ENCODE measurements around the gene NOP10.
"Not testable (repeated sequence)": the region's sequence is repeated elsewhere in the genome, so short reads cannot be mapped to it uniquely, and the experiment has no call there.

NOP10 gene

GRCh38 chr15:34376856-34377255 is 33.9 kb upstream of the NOP10 start:
- Histone ChIP-seq H3K36me3 (ENCODE audit: insufficient read depth, low read length) (no peaks in the 10 kb centered on the region), H3K4me2 (ENCODE audit: low read length) (no peak overlapping the region), H3K4me1 (ENCODE audit: insufficient read depth, low read length, severe bottlenecking) (no peaks in the 10 kb centered on the region)

GRCh38 chr15:34375541-34375940 is 32.6 kb upstream of the NOP10 start:
- not testable (repeated sequence) for H2AFZ ChIP-seq (ENCODE audit: low read length); H3K9me2 ChIP-seq (ENCODE audit: low read depth, low read length); H3K36me3 ChIP-seq (ENCODE audit: insufficient read depth, low read length); H3K9ac ChIP-seq (ENCODE audit: low read length); H3K4me2 ChIP-seq (ENCODE audit: low read length); H3K4me3 ChIP-seq (ENCODE audit: low read depth, low read length, poor library complexity, severe bottlenecking); H3K4me1 ChIP-seq (ENCODE audit: insufficient read depth, low read length, severe bottlenecking); H4K20me1 ChIP-seq (ENCODE audit: insufficient read depth, low read length); H3K9me3 ChIP-seq (ENCODE audit: low read length); H3K79me2 ChIP-seq (ENCODE audit: insufficient read depth, low read length); H3K27me3 ChIP-seq (ENCODE audit: insufficient read depth, low read length); H3K27ac ChIP-seq (ENCODE audit: low read depth, low read length, poor library complexity, severe bottlenecking); H3F3A ChIP-seq (ENCODE audit: insufficient read depth, low read length)

More at GRCh38 chr15:34376856-34377255, 33.9 kb upstream of the NOP10 start:
- H3K27me3 ChIP-seq (ENCODE audit: insufficient read depth, low read length) = no peaks in the 10 kb centered on the region
- no peak overlapping the region for H3K9ac ChIP-seq (ENCODE audit: low read length)
- H3F3A ChIP-seq (ENCODE audit: insufficient read depth, low read length) = no peaks in the 10 kb centered on the region
- no peaks in the 10 kb centered on the region for H3K9me2 ChIP-seq (ENCODE audit: low read depth, low read length)
- H3K79me2 ChIP-seq (ENCODE audit: insufficient read depth, low read length) = no peaks in the 10 kb centered on the region
- H2AFZ ChIP-seq (ENCODE audit: low read length) = no peak overlapping the region
- H3K4me3 ChIP-seq (ENCODE audit: low read depth, low read length, poor library complexity, severe bottlenecking) = no peak overlapping the region
- H4K20me1 ChIP-seq (ENCODE audit: insufficient read depth, low read length) = no peaks in the 10 kb centered on the region
- no peak overlapping the region for H3K27ac ChIP-seq (ENCODE audit: low read depth, low read length, poor library complexity, severe bottlenecking)
- TF ChIP-seq EZH2 (IDR thresholded peaks at IDR 0.05; ENCODE audit: borderline replicate concordance, low read length) = no peak
- TF ChIP-seq CTCF (IDR thresholded peaks at IDR 0.05; ENCODE audit: low read length) = no peak
- no peaks in the 10 kb centered on the region for H3K9me3 ChIP-seq (ENCODE audit: low read length)

- H3K27ac ChIP-seq (ENCODE audit: low read depth, low read length, poor library complexity, severe bottlenecking) = no peak overlapping the region
- no peaks in the 10 kb centered on the region for H3K36me3 ChIP-seq (ENCODE audit: insufficient read depth, low read length)
- H3K9me2 ChIP-seq (ENCODE audit: low read depth, low read length) = no peaks in the 10 kb centered on the region
- H2AFZ ChIP-seq (ENCODE audit: low read length) = no peak overlapping the region
- H3K9me3 ChIP-seq (ENCODE audit: low read length) = no peaks in the 10 kb centered on the region
- H3K4me1 ChIP-seq (ENCODE audit: insufficient read depth, low read length, severe bottlenecking) = no peaks in the 10 kb centered on the region
- TF ChIP-seq CTCF (IDR thresholded peaks at IDR 0.05; ENCODE audit: low read length) (no peak), EZH2 (IDR thresholded peaks at IDR 0.05; ENCODE audit: borderline replicate concordance, low read length) (no peak)
- no peak overlapping the region for H3K4me2 ChIP-seq (ENCODE audit: low read length)
- H3K27me3 ChIP-seq (ENCODE audit: insufficient read depth, low read length) = no peaks in the 10 kb centered on the region; the same call in 1 of the 2 replicates
- H4K20me1 ChIP-seq (ENCODE audit: insufficient read depth, low read length) = no peaks in the 10 kb centered on the region
- peaks cover 1% of the 10 kb centered on the region; the same call in 1 of the 2 replicates for H3F3A ChIP-seq (ENCODE audit: insufficient read depth, low read length)
- H3K4me3 ChIP-seq (ENCODE audit: low read depth, low read length, poor library complexity, severe bottlenecking) = no peak overlapping the region
- H3K79me2 ChIP-seq (ENCODE audit: insufficient read depth, low read length) = no peaks in the 10 kb centered on the region
- no peak overlapping the region for H3K9ac ChIP-seq (ENCODE audit: low read length)
Observed at GRCh38 chr15:34374816-34375215, 31.9 kb upstream of the NOP10 start.

- no peaks in the 10 kb centered on the region for H3K36me3 ChIP-seq (ENCODE audit: insufficient read depth, low read length)
- no peaks in the 10 kb centered on the region for H3K79me2 ChIP-seq (ENCODE audit: insufficient read depth, low read length)
- H3K27me3 ChIP-seq (ENCODE audit: insufficient read depth, low read length) = no peaks in the 10 kb centered on the region; the same call in 1 of the 2 replicates
- no peaks in the 10 kb centered on the region for H3K4me1 ChIP-seq (ENCODE audit: insufficient read depth, low read length, severe bottlenecking)
- H4K20me1 ChIP-seq (ENCODE audit: insufficient read depth, low read length) = no peaks in the 10 kb centered on the region
- H3K4me3 ChIP-seq (ENCODE audit: low read depth, low read length, poor library complexity, severe bottlenecking) = no peak overlapping the region
- no peaks in the 10 kb centered on the region for H3K9me2 ChIP-seq (ENCODE audit: low read depth, low read length)
- no peak overlapping the region for H3K4me2 ChIP-seq (ENCODE audit: low read length)
- H3F3A ChIP-seq (ENCODE audit: insufficient read depth, low read length) = peaks cover 4% of the 10 kb centered on the region; the same call in 1 of the 2 replicates
- TF ChIP-seq EZH2 (IDR thresholded peaks at IDR 0.05; ENCODE audit: borderline replicate concordance, low read length) = no peak
- TF ChIP-seq CTCF (IDR thresholded peaks at IDR 0.05; ENCODE audit: low read length) = no peak
- no peak overlapping the region for H3K9ac ChIP-seq (ENCODE audit: low read length)
- no peak overlapping the region for H3K27ac ChIP-seq (ENCODE audit: low read depth, low read length, poor library complexity, severe bottlenecking)
- no peak overlapping the region for H2AFZ ChIP-seq (ENCODE audit: low read length)
- no peaks in the 10 kb centered on the region for H3K9me3 ChIP-seq (ENCODE audit: low read length)
Observed at GRCh38 chr15:34373951-34374350, 31.0 kb upstream of the NOP10 start.
